Measurements from ENCODE around the gene DTL.
"Not testable (repeated sequence)": the region's sequence is repeated elsewhere in the genome, so short reads cannot be mapped to it uniquely, and the experiment has no call there.

Gene DTL, protein sequence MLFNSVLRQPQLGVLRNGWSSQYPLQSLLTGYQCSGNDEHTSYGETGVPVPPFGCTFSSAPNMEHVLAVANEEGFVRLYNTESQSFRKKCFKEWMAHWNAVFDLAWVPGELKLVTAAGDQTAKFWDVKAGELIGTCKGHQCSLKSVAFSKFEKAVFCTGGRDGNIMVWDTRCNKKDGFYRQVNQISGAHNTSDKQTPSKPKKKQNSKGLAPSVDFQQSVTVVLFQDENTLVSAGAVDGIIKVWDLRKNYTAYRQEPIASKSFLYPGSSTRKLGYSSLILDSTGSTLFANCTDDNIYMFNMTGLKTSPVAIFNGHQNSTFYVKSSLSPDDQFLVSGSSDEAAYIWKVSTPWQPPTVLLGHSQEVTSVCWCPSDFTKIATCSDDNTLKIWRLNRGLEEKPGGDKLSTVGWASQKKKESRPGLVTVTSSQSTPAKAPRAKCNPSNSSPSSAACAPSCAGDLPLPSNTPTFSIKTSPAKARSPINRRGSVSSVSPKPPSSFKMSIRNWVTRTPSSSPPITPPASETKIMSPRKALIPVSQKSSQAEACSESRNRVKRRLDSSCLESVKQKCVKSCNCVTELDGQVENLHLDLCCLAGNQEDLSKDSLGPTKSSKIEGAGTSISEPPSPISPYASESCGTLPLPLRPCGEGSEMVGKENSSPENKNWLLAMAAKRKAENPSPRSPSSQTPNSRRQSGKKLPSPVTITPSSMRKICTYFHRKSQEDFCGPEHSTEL

DNA sequence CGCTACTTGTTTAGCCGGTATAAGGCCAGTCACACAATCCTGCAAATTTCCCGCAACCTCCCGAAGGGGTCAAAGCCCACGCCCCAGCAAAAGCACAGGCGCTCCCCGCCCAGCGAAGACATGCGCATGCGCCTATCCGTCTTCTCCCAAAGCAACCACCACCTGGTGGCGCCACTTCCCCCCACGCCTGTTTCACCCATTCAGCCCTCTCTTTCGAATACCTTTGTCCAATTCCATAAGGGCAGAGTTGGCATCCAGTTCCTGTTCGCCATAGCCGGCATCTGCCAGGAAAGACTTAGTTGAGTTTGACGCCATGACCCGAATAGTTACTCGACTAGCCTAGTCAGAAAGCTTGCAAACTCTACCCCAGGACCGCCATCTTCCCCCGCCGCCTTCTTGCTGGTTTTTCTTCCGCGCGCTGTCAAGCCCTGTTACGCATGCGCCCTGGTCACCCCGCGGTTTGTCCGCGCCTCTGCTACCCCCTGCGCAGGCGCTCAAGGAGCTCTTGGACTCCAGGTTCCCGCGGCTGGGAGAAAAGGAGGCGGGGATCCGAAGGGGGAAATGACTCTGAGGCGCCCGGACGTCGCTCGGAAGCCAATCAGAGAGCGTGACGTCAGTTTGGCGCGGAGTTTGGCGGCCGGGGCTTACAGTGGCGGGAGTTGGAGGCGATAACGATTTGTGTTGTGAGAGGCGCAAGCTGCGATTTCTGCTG is at the start of gene DTL, which contains the start of gene INTS7:
DTL (plus strand) TSS at position 626 of the 712 bp plus-strand sequence. CDS start 143 bp downstream, outside the sequence.
INTS7 (minus strand) TSS at position 435 of the 712 bp plus-strand sequence; CDS start at position 315, 120 bp downstream.
- peak; percentile 100 for DNase-seq (ENCODE audit: low spot score)

DNA sequence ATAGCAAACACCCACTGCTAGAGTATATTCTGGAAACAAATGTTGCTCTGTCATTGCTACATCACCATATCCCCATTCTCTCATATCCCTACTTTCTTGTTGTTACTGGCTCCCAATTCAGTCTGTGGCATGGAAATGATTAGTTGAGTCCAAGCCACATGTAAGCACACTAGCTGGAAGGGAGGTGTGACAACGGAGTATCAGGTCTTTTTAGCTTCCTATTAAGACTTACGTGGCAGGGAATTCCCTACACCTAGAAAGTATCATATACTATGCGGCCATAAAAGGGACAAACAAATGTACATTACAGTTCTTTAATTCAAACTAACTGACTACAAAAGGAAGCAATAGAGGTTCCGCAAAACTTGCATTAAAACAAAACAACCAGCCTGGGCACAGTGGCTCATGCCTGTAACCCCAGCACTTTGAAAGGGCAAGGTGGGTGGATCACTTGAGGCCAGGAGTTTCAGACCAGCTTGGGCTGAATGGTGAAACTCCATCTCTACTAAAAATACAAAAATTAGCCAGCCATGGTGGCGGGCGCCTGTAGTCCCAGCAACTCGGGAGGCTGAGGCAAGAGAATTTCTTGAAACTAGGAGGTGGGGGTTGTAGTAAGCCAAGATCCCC is 48.8 kb upstream of the DTL start:
- no peak for DNase-seq (ENCODE audit: low spot score)

DNA sequence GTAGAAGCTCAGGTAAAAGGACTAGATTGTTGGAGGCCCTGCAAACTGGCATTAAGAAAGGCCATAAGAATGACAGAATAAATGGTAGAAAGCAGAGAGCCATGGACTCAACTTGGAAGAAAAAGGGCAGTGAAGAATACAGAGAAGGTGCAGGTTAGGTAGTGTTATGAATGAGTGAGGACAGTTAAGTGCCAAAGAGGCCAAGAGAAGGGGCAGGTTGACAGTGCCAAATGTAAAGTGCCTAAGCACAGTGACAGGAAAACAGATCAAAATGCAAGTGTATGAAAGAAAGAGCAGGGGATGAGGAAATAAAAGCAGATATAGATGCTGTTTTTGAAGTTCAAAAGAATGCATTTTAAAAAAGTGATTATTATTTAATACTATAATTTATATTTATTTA is 43.9 kb upstream of the DTL start:
- no peak for DNase-seq (ENCODE audit: low spot score)

DNA sequence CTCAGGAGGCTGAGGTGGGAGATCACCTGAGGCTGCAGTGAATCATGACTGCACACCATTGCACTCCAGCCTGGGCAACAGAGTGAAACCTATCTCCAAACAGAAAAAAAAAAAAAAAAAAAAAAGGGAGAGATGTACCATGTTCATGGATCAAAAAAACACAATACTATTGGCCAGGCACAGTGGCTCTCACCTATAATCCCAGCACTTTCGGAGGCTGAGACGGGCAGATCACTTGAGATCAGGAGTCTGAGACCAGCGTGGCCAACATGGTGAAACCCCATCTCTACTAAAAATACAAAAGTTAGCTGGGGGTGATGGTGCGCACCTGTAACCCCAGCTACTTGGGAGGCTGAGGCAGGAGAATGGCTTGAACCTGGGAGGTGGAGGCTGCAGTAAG is 38.1 kb upstream of the DTL start:
- not testable (repeated sequence) for DNase-seq (ENCODE audit: low spot score)

DNA sequence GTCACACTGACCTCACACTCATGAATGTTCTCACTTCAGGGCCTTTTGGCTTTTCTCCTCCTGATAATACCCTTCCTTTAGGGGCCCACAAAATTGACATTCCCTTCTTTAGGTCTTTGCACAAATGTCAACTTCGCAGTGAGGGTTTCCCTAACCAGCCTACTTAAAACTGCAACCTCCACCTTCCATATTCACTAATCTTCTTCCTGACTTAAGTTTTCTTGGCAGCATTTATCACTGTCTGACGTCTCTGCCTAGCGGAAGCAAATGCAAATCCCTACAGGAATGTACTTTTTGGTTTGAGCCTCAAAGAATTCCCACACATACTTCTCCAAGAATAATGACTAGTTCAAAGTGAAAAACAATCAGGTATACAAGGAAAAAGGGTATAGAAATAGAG is 33.0 kb upstream of the DTL start:
- DNase-seq (ENCODE audit: low spot score): no peak

DNA sequence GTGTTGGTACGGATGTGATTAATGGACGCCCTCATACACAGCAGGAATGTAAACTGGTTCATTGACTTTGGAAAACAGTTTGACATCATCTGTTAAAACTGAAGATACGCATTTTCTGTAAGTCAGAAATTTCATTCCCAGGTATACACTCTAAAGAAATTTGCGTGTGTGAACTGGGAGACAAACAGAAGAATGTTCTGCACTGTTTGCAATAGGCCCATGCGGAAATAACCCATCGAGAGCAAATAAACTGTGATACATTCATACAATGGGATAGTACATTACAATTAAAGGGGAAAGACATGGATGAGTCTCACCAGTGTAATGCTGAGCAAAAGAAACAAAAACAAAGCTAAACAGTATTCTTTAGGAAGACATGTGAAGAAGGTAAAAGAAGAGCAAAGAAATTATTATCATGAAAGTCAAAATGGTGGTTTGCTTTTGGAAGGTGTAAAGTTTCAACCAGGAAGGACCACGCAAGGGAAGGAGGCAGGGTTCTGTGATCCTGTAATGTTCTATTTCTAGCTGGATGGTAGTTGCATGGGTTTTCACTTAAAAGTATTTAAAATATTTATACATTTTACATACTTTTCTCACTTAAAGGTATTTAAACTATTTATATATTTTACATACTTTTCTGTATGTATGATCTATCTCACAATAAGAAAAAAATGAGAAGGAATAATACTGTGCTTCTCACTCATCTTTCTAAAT is 30.5 kb upstream of the DTL start:
- DNase-seq (ENCODE audit: low spot score): no peak

DNA sequence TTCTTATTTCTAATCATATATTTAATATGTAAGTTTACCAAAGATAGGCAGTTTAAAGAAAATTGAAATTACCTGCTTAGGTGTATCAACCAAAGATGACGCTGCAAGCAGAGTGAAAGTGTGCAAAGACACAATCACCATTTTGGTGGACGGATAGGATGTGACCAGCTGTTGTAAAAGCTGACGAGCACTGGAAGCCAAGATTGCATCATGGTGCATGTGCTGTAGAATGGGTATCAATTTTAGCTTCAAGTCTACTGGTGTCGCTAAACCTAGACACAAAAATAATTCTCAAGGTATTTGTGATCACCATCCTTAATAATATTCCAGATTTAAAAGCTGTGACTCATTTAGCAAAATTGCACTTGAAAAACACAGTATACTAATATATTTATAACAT is 28.4 kb upstream of the DTL start:
- DNase-seq (ENCODE audit: low spot score): no peak

DNA sequence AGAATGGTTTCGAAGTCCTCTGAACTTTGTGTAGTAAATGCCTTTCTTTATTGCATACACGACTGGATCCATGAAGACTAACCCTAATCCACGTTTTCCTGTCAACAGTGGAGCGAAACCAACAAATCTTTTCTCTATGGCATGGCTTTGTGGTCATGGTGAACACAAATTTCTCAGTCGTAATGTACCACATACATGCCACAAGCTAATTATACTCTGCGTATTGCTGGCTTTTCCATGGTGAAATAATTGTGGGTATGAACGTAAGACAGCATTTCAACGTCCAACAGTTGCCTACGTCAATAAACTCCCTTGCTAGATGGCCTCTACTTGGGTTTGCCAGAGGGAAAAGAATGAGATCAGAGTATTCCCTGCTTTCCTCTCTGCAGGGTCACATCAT is 27.7 kb upstream of the DTL start:
- no peak for DNase-seq (ENCODE audit: low spot score)

DNA sequence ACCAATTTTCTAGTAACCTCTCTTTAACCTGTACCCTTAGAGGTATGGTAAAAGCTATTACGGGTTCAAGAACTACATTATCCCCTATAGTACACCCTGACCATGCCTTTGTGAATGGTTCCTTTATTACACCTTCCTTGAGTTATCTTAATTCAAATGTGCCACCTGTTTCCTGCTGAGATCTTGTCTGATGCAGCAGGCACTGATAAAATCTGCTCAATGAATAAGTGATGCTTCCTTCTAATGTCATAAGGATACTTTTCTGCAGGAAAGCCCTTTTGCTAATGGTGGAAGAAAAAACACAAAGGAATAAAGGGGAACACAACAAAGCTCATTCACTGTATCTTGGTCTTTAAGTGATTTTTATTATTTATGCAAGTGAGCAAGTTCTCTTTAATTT is 26.0 kb upstream of the DTL start:
- DNase-seq (ENCODE audit: low spot score): no peak

DNA sequence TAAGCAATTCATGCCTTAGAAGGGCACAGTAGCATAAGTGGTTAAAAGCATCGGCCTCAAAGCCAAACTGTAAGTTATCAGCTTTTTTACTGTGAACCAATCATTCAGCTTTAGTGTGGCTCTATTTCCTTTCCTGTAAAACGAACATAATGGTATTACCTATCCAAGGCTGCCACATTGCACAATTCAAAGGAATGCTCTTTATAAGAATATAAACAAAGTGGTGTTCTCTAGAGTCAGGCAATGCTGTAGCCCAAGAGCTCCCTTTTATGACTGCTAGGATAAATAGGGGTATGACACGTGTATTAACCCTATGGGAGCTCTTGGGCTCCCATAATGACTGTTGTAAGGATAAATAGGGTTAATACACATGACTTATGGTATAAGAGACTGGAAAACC is 25.5 kb upstream of the DTL start:
- DNase-seq (ENCODE audit: low spot score): no peak

DNA sequence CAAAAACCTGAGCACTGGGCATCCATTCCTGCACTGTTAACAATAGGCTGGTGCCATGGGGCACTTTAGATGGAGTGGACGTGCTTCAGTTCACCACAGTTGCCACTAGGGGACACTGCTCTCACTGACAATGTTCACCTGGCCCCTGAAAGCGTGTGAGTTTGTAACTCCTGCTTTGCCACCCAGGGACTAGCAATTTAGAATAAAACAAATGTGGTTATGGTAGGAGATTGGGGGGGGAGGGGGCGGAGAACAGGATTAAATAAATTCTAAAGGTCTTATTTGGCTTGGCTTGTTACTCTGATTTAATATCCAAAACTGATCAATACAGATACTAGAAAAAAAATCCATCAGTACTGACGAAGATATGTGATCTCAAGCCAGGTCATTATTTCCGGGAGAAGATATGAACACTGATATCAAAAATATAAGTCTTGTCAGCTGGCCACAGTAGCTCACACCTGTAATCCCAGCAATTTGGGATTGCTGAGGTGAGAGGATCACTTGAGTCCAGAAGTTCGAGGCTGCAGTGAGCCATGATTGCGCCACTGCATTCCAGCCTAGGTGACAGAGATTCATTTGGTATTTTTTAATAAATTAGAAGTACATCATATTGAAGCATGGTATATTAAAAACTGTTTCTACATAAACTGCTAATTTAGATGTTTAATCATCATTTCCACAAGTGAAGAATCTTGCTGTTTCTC is 23.4 kb upstream of the DTL start:
- DNase-seq (ENCODE audit: low spot score): peak; percentile 67

DNA sequence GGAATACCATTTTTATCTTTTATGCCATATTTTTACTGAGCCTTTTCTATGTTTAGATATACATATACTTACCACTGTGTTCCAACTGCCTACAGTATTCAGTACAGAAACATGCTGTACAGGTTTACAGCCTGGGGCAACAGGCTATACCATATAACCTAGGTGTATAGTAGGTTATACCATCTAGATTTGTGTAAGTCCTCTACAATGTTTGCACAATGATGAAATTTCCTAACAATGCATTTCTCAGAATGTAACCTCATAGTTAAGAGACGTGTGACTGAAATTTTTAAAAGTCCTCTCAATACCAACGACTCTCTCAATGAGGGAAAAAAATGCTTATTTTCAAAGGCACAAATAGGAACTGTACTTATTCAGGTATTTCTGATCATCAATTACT is 21.9 kb upstream of the DTL start:
- no peak for DNase-seq (ENCODE audit: low spot score)

DNA sequence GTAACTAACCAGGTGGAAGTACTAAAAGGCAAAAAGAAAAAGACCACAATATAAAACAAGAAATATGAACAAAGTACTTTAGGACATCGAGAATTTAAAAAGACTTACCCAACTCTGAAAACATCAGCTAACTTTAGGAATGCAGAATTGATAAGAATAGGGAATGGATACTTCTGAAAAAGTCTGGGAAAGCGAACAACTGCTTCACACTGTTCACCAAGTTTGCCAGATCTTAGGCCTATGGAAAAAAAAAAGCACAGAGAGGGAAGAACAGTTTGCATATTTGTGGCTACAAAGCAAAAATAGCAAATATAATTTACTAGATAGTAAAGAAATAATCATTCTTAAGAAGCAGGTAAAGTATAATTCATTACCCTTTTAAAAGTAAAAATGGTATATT is 14.6 kb upstream of the DTL start:
- DNase-seq (ENCODE audit: low spot score): no peak

DNA sequence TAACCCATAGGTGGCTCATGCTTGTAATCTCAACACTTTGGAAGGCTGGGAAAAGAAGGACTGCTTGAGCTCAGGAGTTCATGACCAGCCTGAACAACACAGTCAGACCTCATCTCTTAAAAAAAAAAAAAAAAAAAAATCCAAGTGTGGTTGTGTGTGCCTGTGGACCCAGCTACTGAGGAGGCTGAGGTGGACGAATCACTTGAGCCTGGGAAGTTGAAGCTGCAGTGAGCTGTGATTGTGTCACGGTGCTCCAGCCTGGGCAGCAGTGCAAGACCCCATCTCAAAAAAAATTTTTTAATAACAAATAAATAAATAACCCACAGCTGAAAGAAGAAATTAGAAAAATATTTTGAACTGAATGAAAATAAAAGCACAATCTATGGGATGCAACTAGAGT is 14.0 kb upstream of the DTL start:
- DNase-seq (ENCODE audit: low spot score): no peak

DNA sequence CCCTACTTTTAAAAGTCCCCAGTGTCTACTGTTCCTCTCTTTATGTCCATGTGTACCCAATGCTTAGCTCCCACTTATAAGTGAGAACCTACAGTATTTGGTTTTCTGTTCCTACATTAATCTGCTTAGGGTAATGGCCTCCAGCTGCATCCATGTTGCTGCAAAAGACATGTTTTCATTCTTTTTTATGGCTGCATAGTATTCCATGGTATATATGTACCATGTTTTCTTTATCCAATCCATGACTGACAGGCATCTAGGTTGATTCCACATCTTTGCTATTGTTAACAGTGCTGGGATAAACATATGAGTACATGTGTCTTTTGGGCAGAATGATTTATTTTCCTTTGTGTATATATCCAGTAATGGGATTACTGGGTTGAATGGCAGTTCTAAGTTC is 12.6 kb upstream of the DTL start:
- not testable (repeated sequence) for DNase-seq (ENCODE audit: low spot score)

DNA sequence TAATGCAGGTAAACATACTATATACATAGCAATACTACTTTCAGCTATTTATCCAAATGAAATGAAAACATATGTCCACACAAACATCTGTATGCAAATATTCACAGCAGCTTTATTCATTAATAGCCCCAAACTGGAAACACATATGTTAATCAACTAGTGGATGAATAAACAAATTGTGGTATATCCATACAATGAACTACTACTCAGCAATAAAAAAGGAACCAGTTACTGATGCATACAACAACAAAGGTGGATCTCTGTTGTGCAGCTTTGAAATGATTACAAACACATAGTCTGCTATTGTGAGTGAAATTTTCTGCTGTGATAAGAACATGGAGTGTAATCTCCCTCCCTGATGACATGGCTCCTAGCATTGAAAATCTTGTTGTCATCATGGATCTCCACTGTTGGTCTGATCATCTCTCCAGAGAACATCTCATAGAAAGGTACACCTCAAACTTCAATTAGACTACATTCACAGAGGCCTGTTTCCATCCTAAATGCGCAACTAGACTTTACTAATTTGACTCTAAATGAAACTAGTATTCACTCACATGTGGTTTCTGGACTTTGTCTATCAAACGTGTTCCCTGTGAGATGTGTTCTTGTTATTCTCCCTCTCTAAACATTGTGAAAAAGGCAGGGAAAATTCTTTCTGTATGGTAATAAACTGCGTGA is 10.9 kb upstream of the DTL start:
- no peak for DNase-seq (ENCODE audit: low spot score)

DNA sequence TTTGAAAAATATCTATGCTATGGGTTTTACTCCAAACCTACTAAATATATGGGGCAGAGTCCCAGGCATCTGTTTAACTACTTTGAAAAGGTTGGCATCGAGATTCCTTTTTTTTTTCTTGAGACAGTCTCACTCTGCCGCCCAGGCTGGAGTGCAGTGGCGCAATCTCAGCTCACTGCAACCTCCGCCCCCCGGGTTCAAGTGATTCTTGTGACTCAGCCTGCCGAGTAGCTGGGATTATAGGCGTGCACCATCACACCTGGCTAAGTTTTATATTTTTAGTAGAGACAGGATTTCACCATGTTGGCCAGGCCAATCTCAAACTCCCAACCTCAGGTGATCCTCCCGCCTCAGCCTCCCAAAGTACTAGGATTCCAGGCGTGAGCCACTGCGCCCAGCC is 7.8 kb upstream of the DTL start:
- DNase-seq (ENCODE audit: low spot score): not testable (repeated sequence)

DNA sequence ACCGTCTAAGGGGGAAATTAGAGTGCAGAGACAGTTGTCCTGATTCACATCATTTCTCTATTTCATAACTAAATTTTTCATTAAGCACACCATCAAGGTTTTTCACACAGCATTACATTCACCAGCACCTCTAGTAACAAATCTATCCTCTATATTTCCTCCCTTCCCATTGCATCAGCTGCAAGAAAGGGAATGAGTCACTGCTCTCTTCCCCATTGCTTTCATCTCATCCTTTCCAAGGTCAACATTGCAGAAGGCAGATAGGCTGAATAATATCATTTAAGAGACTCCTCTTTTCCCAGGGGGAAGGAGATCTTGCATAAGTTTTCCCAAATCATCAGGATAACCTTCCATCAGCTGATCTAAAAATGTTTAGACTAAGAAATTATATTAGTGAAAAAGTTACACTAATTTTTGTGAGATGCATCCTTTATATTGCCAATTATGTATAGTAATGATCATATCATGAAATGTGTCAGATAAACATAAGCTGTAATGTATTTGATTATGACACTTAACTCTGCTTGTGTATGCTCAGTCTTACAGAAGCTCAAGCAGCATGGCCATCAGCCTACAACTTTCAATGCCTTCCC is 4.5 kb upstream of the DTL start:
- DNase-seq (ENCODE audit: low spot score): no peak

DNA sequence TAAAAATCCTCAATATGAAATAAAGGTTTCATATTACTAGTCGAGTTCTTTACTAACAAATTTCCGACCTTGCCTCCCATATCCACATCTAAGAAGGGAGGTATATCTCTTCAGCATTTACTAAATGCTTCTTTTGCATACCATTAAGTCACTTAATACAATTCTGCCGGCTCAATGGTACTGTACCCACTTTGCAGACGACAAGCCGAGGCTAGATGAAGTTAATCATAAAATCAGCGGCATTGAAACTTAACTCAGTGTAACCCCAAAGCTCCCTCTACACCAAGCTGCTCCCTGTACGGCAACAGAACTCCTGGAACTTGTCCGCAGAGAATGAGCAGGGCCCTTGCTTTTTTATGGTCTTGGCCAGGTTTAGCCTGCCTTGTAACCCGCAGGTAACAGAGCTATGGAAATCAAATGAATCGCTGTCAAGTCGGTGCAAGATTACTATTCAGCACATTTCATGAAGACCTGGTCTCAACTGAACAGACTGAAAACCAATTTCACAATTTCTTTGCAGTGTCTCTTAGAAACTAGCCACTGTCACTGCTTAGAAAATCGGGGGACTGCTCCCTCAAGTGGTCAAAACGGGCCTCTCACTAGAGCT is 929 bp upstream of the DTL start:
- DNase-seq (ENCODE audit: low spot score): no peak

Measured in germinal center (tissue), 1 donor.